Neural cell (in vitro differentiated cells): ENCODE results near the gene ZHX3. TPM values are rescaled to one million over a fixed set of nuclear protein-coding genes. Genes with fewer than 3 reads are reported as not detected.

Source experiments
- H2AFZ ChIP-seq: fragments of 200-600, 300-800 bp; sonication (generic), shearing (Covaris generic); 2 replicates; pipeline ENCODE4 v1.6.0; 2014; ENCODE audit warnings: low read depth, mild to moderate bottlenecking, antibody characterized with exemption, low read length, moderate library complexity
- H3F3A ChIP-seq: fragments of 200-600 bp; shearing (Covaris generic); 2 replicates; pipeline ENCODE4 v1.6.1; 2016; ENCODE audit warnings: mild to moderate bottlenecking, moderate library complexity, mixed read lengths, antibody characterized with exemption, low read length; ENCODE audit not compliant: insufficient read depth, poor library complexity, severe bottlenecking
- H3K27ac ChIP-seq: fragments of 200-600, 300-800 bp; sonication (generic), shearing (Covaris generic); 2 replicates; pipeline ENCODE4 v1.5.1; 2014; ENCODE audit warnings: mild to moderate bottlenecking, low read length, moderate library complexity
- H3K27me3 ChIP-seq: fragments of 300-800, 200-600 bp; sonication (generic), shearing (Covaris generic); 2 replicates; pipeline ENCODE4 v1.6.0; 2014; ENCODE audit warnings: mild to moderate bottlenecking, low read depth, low read length, moderate library complexity; ENCODE audit not compliant: insufficient read depth
- H3K36me3 ChIP-seq: fragments of 300-800, 200-600 bp; sonication (generic), shearing (Covaris generic); 2 replicates; pipeline ENCODE4 v1.5.1; 2014; ENCODE audit warnings: mild to moderate bottlenecking, antibody characterized with exemption, low read length, moderate library complexity; ENCODE audit not compliant: insufficient read depth
- H3K4me2 ChIP-seq: fragments of 300-800, 200-600 bp; sonication (generic), shearing (Covaris generic); 2 replicates; pipeline ENCODE4 v1.6.0; 2014; ENCODE audit warnings: mild to moderate bottlenecking, low read length
- H3K4me3 ChIP-seq: fragments of 300-800, 200-600 bp; sonication (generic), shearing (Covaris generic); 2 replicates; pipeline ENCODE4 v1.5.1; 2014; ENCODE audit warnings: mild to moderate bottlenecking, low read length, moderate library complexity
- H3K79me2 ChIP-seq: fragments of 200-600 bp; shearing (Covaris generic); replicated peaks from 2 replicates; pipeline ENCODE4 v1.6.0; 2014; ENCODE audit warnings: mild to moderate bottlenecking, low read length, moderate library complexity; ENCODE audit not compliant: insufficient read depth
- H3K9ac ChIP-seq: fragments of 300-800, 200-600 bp; sonication (generic), shearing (Covaris generic); 2 replicates; pipeline ENCODE4 v1.6.1; 2016; ENCODE audit warnings: mild to moderate bottlenecking, low read length, mixed read lengths
- H3K9me2 ChIP-seq: fragments of 200-600 bp; shearing (Covaris generic); 2 replicates; pipeline ENCODE4 v1.6.1; 2016; ENCODE audit warnings: mild to moderate bottlenecking, low read length, mixed read lengths; ENCODE audit not compliant: insufficient read depth
- H3K9me3 ChIP-seq: fragments of 200-600, 300-800 bp; sonication (generic), shearing (Covaris generic); 2 replicates; pipeline ENCODE4 v1.6.1; 2016; ENCODE audit warnings: mild to moderate bottlenecking, mixed run types, low read length, moderate library complexity, mixed read lengths
- H4K20me1 ChIP-seq: fragments of 200-600 bp; shearing (Covaris generic); 2 replicates; pipeline ENCODE4 v1.6.1; 2016; ENCODE audit warnings: mild to moderate bottlenecking, mixed run types; ENCODE audit not compliant: insufficient read depth
- EP300 ChIP-seq: fragments of 450-650 bp; conservative IDR thresholded peaks from 2 replicates; pipeline ENCODE4 v1.6.1; 2014; ENCODE audit warnings: antibody characterized with exemption, mild to moderate bottlenecking, moderate library complexity; ENCODE audit not compliant: poor library complexity, severe bottlenecking
- EZH2 ChIP-seq: fragments of 200-600, 300-800 bp; shearing (Covaris generic), sonication (generic); IDR thresholded peaks from 2 replicates; pipeline ENCODE4 v1.6.1; 2014; ENCODE audit warnings: antibody characterized with exemption, low read length, borderline replicate concordance, mild to moderate bottlenecking; ENCODE audit not compliant: insufficient read depth, poor library complexity, severe bottlenecking
- MXI1 ChIP-seq: fragments of 450-650 bp; conservative IDR thresholded peaks from 2 replicates; pipeline ENCODE4 v1.6.1; 2014; ENCODE audit warnings: antibody characterized with exemption, mild to moderate bottlenecking; ENCODE audit not compliant: poor library complexity, severe bottlenecking
- POLR2AphosphoS5 ChIP-seq: IDR thresholded peaks from 2 replicates; pipeline ENCODE4 v1.6.1; 2012
- RAD21 ChIP-seq: fragments of 450-650 bp; conservative IDR thresholded peaks from 2 replicates; pipeline ENCODE4 v1.6.1; 2014; ENCODE audit warnings: antibody characterized with exemption, mild to moderate bottlenecking, moderate library complexity
- SMC3 ChIP-seq: fragments of 450-650 bp; conservative IDR thresholded peaks from 2 replicates; pipeline ENCODE4 v1.6.1; 2014; ENCODE audit warnings: antibody characterized with exemption, mild to moderate bottlenecking, moderate library complexity; ENCODE audit not compliant: poor library complexity
- TAF1 ChIP-seq: IDR thresholded peaks from 2 replicates; pipeline ENCODE4 v1.6.1; 2012; ENCODE audit warnings: low read depth
- polyA plus RNA-seq: library from polyadenylated mRNA; depleted of rRNA; stranded (reverse); fragments of >200 nt; gene quantifications from 2 replicates; pipeline ENCODE4 v1.2.3, GENCODE V29; 2014
- TF ChIP-seq, protein P1 (sequence below): IDR thresholded peaks from 2 replicates; pipeline ENCODE4 v1.6.1; 2012; ENCODE audit warnings: borderline replicate concordance
- TF ChIP-seq, protein P2 (sequence below): fragments of 450-650 bp; IDR thresholded peaks from 2 replicates; pipeline ENCODE4 v1.5.1; 2014; ENCODE audit warnings: antibody characterized with exemption, mild to moderate bottlenecking, moderate library complexity; ENCODE audit not compliant: poor library complexity, severe bottlenecking

Gene ZHX3
- polyA plus RNA-seq, 1 donor from 2014 or later = 10.3 TPM

DNA sequence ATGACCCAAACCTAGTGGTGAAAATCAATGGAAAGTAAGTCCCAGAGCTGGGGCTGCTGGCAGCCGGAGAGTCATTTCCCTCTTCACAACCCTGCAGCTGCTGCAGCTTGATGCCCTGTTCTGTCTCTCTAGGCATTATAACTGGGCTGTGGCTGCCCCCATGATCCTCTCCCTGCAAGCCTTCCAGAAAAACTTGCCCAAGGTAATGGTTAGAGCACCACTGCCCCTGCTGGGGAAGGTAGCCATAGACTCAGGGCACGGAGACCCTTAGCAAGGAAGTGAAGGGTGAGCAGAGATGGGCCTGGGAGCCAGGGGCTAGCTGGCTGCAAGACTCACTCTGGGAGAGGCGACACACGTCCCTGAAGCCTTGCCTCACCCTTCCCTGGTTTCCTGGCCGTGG is 35.1 kb upstream of the ZHX3 start:
- Histone ChIP-seq H3K27ac (no peak overlapping the region), H3K4me3 (no peak overlapping the region), H3K36me3 (no peaks in the 10 kb centered on the region)

DNA sequence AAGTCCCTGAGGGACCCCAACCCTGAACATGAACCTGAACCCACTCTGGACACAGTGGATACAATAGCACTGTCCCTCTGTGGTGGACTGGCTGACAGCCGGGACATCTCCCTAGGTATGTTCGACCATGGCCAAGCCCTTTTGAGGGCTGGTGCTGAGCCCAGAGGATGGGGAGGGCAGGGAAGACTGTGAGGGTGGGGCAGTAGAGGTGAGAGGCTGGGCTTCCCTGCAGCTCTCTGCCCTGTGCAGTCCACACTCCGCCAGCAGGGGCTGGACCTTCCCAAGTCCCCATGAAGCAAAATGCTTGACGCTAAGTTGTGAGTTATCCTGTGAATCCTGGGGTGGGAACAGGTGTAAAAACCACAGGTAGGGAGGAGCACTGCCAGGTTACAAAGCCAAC is 34.6 kb upstream of the ZHX3 start:
- Histone ChIP-seq H4K20me1 (no peaks in the 10 kb centered on the region), H3K79me2 (no peaks in the 10 kb centered on the region), H3F3A (no peaks in the 10 kb centered on the region), H2AFZ (no peak overlapping the region), H3K4me3 (no peak overlapping the region), H3K9me3 (no peaks in the 10 kb centered on the region), H3K36me3 (no peaks in the 10 kb centered on the region), H3K9me2 (no peaks in the 10 kb centered on the region), H3K9ac (no peak overlapping the region), H3K27me3 (no peaks in the 10 kb centered on the region), H3K27ac (no peak overlapping the region), H3K4me2 (no peak overlapping the region)
- TF ChIP-seq RAD21 (no peak), TAF1 (no peak), MXI1 (no peak), EZH2 (no peak), EP300 (no peak), POLR2AphosphoS5 (no peak), SMC3 (no peak)
- TF ChIP-seq, protein P1, sequence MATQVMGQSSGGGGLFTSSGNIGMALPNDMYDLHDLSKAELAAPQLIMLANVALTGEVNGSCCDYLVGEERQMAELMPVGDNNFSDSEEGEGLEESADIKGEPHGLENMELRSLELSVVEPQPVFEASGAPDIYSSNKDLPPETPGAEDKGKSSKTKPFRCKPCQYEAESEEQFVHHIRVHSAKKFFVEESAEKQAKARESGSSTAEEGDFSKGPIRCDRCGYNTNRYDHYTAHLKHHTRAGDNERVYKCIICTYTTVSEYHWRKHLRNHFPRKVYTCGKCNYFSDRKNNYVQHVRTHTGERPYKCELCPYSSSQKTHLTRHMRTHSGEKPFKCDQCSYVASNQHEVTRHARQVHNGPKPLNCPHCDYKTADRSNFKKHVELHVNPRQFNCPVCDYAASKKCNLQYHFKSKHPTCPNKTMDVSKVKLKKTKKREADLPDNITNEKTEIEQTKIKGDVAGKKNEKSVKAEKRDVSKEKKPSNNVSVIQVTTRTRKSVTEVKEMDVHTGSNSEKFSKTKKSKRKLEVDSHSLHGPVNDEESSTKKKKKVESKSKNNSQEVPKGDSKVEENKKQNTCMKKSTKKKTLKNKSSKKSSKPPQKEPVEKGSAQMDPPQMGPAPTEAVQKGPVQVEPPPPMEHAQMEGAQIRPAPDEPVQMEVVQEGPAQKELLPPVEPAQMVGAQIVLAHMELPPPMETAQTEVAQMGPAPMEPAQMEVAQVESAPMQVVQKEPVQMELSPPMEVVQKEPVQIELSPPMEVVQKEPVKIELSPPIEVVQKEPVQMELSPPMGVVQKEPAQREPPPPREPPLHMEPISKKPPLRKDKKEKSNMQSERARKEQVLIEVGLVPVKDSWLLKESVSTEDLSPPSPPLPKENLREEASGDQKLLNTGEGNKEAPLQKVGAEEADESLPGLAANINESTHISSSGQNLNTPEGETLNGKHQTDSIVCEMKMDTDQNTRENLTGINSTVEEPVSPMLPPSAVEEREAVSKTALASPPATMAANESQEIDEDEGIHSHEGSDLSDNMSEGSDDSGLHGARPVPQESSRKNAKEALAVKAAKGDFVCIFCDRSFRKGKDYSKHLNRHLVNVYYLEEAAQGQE = no peak
- TF ChIP-seq, protein P2, sequence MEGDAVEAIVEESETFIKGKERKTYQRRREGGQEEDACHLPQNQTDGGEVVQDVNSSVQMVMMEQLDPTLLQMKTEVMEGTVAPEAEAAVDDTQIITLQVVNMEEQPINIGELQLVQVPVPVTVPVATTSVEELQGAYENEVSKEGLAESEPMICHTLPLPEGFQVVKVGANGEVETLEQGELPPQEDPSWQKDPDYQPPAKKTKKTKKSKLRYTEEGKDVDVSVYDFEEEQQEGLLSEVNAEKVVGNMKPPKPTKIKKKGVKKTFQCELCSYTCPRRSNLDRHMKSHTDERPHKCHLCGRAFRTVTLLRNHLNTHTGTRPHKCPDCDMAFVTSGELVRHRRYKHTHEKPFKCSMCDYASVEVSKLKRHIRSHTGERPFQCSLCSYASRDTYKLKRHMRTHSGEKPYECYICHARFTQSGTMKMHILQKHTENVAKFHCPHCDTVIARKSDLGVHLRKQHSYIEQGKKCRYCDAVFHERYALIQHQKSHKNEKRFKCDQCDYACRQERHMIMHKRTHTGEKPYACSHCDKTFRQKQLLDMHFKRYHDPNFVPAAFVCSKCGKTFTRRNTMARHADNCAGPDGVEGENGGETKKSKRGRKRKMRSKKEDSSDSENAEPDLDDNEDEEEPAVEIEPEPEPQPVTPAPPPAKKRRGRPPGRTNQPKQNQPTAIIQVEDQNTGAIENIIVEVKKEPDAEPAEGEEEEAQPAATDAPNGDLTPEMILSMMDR = no peak

More for the DNA sequence above, 35.1 kb upstream of the ZHX3 start:
- TF ChIP-seq SMC3 (no peak), POLR2AphosphoS5 (no peak), RAD21 (no peak), MXI1 (no peak), TAF1 (no peak), EP300 (no peak), EZH2 (no peak)
- TF ChIP-seq, protein P2 = no peak
- TF ChIP-seq, protein P1 = no peak
- no peak overlapping the region for H3K4me2 ChIP-seq
- no peak overlapping the region for H2AFZ ChIP-seq
- no peaks in the 10 kb centered on the region for H3K27me3 ChIP-seq
- no peaks in the 10 kb centered on the region for H4K20me1 ChIP-seq
- no peaks in the 10 kb centered on the region for H3K79me2 ChIP-seq
- H3F3A ChIP-seq = no peaks in the 10 kb centered on the region
- H3K9me2 ChIP-seq = no peaks in the 10 kb centered on the region
- H3K9me3 ChIP-seq = no peaks in the 10 kb centered on the region
- H3K9ac ChIP-seq = no peak overlapping the region
